Ishikawa (cell line): ENCODE results near the gene TTC4.

ENCODE experiments used
- RAD21 ChIP-seq: IDR thresholded peaks from 2 replicates; pipeline ENCODE4 v1.6.1; 2012; ENCODE audit warnings: low read depth
- REST ChIP-seq: IDR thresholded peaks from 2 replicates; pipeline ENCODE4 v1.6.1; 2012; ENCODE audit warnings: low read depth, mild to moderate bottlenecking
- TEAD4 ChIP-seq: IDR thresholded peaks from 2 replicates; pipeline ENCODE4 v1.6.1; 2012
- YY1 ChIP-seq: IDR thresholded peaks from 2 replicates; pipeline ENCODE4 v1.6.1; 2012; ENCODE audit warnings: low read depth

GRCh38 chr1:54763816-54764132 lies 48.1 kb downstream of the TTC4 start:
- TF ChIP-seq REST (no peak), RAD21 (no peak), YY1 (no peak), TEAD4 (no peak)
